ENCODE data around the gene FRMD3.

FRMD3 gene

DNA sequence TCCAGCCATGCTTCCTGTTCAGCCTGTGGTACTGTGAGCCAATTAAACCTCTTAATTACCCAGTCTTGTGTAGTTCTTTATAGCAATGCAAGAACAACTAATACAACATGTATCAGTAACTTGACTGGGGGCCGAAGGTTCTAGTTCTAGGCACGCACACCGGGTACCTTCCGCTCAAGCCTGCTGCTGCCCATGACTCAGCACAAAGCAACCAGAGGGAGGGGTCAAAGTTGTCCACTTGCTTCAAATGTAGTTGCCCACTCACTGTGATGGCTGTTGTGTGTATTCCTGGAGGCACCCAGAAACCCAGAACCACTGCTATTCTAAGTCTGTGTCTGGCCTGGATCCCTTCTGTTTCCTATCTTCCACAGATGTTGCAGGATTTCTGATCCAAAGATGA is 222.6 kb downstream of the FRMD3 start:
- H3K27ac Mint-ChIP-seq, result no peak overlapping the region
- H3K9me3 Mint-ChIP-seq, result peaks cover 3% of the 10 kb centered on the region
- no peaks in the 10 kb centered on the region for H3K27me3 Mint-ChIP-seq
- H3K4me3 Mint-ChIP-seq, result no peak overlapping the region
- no peaks in the 10 kb centered on the region for H3K36me3 Mint-ChIP-seq (ENCODE audit: low read depth)
- no peaks in the 10 kb centered on the region for H3K4me1 Mint-ChIP-seq (ENCODE audit: low read depth)

DNA sequence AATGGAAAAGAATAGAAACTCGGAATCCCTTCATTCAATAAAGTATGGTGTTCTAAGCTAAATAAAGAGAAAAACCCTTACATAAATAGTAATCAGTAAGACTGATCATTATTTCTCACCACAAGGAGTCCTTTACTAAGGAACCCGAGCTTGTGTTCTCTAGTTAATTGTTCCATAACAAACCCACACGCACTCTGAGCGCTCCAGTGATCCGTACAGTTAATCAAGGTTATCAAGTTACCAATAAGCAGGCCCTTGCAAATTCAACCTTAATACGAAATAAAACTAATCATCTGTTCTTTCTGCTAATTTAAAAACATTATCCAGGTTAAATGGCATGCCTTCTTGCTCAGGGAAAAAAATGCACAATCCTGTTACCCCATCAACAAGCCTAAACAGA is 224.4 kb downstream of the FRMD3 start:
- no peak overlapping the region for H3K4me3 Mint-ChIP-seq
- H3K36me3 Mint-ChIP-seq (ENCODE audit: low read depth), result no peaks in the 10 kb centered on the region
- H3K9me3 Mint-ChIP-seq, result no peaks in the 10 kb centered on the region
- no peaks in the 10 kb centered on the region for H3K4me1 Mint-ChIP-seq (ENCODE audit: low read depth)
- no peaks in the 10 kb centered on the region for H3K27me3 Mint-ChIP-seq
- no peak overlapping the region for H3K27ac Mint-ChIP-seq

DNA sequence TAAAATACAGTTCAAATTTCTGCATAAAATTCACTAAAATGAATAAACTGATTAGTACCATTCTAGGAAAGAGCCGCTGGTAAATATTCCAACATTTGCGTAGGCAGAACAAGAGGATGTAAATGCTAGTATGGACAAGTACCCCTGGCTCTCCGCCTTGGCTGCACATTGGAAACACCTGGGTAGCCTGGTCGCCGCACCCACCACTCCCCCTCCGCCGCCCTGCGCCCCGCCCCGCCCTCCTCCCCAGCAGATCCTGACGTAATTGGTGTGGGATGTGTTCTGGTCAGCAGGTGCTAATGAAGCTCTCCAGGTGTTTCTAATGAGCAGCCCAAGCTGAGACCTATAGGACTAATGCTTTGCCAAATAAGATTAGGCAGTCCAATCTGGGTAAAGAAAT is 225.7 kb downstream of the FRMD3 start:
- H3K36me3 Mint-ChIP-seq (ENCODE audit: low read depth), result no peaks in the 10 kb centered on the region
- no peaks in the 10 kb centered on the region for H3K9me3 Mint-ChIP-seq
- no peak overlapping the region for H3K27ac Mint-ChIP-seq
- no peak overlapping the region for H3K4me3 Mint-ChIP-seq
- no peaks in the 10 kb centered on the region for H3K4me1 Mint-ChIP-seq (ENCODE audit: low read depth)
- H3K27me3 Mint-ChIP-seq, result no peaks in the 10 kb centered on the region

DNA sequence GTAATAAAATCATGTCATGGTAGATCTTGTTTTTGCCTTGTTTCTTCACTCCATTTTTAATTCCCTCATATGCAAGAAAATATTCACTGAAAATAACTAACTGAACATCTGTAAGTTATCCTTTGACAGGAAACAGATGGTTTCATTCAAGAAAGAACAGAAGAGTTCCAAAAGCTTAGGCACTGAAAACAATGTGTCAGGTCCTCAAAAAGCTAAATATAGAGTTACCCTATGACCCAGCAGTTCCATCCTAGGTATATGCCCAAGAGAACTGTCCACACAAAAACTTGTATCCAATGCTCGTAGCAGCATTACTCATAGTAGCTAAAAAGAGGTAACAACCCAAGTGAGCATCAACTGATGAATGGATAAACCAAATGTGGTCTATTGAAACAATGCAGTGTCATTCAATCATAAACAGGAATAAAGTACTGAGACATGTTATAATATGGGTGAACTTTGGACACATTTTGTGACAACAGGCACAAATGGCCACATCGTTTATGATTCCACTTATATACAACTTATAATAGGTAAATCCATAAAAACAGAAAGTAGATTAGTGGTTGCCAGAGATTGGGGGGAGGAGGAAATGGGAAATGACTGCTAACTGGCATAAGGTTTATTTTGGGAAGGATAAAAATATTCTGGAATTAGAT is 231.0 kb downstream of the FRMD3 start:
- Mint-ChIP-seq H3K9me3 (no peaks in the 10 kb centered on the region), H3K4me3 (no peak overlapping the region), H3K36me3 (ENCODE audit: low read depth) (no peaks in the 10 kb centered on the region), H3K27me3 (no peaks in the 10 kb centered on the region), H3K27ac (no peak overlapping the region), H3K4me1 (ENCODE audit: low read depth) (no peaks in the 10 kb centered on the region)

DNA sequence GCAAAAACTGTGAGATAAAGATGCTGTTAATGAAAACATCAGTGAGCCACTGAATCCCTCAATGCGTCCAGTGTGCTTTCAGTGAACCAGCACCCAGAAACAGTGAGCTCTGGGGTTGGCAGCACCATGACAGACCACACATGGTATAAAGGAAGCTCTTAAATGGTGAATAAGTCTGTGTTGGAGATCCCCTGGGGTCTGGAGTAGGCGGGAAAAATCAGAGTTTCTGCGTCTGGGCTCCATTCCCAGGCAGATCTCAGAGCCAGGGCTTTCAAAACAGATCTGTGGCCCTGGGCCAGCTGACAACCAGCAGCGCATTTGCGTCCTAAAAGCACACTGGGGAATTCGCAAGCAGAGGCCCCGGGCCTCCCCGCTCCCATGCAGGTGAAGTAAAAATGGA is 233.5 kb downstream of the FRMD3 start:
- Mint-ChIP-seq H3K4me3 (no peak overlapping the region), H3K36me3 (ENCODE audit: low read depth) (no peaks in the 10 kb centered on the region), H3K27me3 (no peaks in the 10 kb centered on the region), H3K4me1 (ENCODE audit: low read depth) (no peaks in the 10 kb centered on the region), H3K27ac (no peak overlapping the region), H3K9me3 (no peaks in the 10 kb centered on the region)

DNA sequence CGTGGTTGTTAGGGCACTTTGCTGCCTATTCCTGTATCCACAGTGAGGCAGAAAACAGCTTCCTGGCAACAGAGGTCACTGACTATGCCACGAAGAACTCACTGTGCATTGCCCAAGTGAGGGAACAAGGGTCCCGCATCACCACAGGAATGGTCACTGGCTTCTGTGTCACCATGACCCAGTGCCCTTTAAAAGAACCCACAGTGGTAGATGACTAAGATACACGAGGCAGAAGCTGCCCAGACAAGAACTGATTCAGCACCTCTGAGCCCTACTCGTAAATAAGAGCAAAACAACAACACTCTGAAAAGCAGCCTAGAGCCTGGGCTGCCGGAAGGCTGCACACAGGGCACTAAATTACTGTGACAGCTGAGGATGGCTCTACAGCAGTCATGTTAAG is 238.6 kb downstream of the FRMD3 start:
- Mint-ChIP-seq H3K4me3 (no peak overlapping the region), H3K27me3 (no peaks in the 10 kb centered on the region), H3K9me3 (no peaks in the 10 kb centered on the region), H3K36me3 (ENCODE audit: low read depth) (peaks cover 14% of the 10 kb centered on the region), H3K4me1 (ENCODE audit: low read depth) (no peaks in the 10 kb centered on the region), H3K27ac (no peak overlapping the region)

DNA sequence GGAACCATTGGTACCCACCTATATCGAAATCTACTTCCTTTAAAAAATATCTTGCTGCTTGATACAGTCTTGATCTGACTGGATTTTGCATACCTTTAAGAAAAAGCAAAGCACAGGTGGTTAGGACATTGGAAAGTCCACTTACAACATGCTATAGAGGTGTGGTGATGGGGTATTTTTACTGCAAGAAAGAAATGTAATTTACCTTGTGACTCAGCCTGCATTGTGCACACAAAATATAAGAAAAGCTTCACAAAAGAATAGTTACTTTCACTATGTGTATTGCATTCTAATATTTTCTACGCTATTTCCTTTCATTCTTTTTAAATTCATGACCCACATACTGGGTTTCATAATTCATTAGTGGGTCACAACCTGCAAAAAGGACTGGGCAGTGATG is 239.1 kb downstream of the FRMD3 start:
- no peaks in the 10 kb centered on the region for H3K9me3 Mint-ChIP-seq
- no peak overlapping the region for H3K4me3 Mint-ChIP-seq
- peaks cover 14% of the 10 kb centered on the region for H3K36me3 Mint-ChIP-seq (ENCODE audit: low read depth)
- H3K27ac Mint-ChIP-seq, result no peak overlapping the region
- no peaks in the 10 kb centered on the region for H3K27me3 Mint-ChIP-seq
- no peaks in the 10 kb centered on the region for H3K4me1 Mint-ChIP-seq (ENCODE audit: low read depth)

DNA sequence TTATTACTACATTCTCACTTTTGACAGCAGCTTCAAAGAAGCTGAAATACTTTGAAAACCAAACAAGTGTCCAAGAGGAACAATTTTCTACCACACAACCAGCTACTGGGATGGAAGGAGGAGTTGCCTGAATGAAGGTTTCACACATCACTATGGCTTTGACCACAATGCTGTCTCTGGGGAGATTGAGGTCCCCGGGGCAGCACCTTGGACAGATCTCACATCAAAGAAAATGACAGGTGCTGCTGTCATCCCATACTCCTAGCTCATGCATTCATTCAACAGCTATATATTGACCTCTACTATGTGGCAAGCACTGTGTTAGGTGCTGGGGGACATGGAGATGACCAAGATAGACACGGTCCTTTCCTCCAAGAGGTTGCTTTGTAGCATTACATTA is 242.1 kb downstream of the FRMD3 start:
- Mint-ChIP-seq H3K36me3 (ENCODE audit: low read depth) (peaks cover 14% of the 10 kb centered on the region), H3K9me3 (no peaks in the 10 kb centered on the region), H3K4me1 (ENCODE audit: low read depth) (no peaks in the 10 kb centered on the region), H3K4me3 (no peak overlapping the region), H3K27ac (no peak overlapping the region), H3K27me3 (no peaks in the 10 kb centered on the region)

DNA sequence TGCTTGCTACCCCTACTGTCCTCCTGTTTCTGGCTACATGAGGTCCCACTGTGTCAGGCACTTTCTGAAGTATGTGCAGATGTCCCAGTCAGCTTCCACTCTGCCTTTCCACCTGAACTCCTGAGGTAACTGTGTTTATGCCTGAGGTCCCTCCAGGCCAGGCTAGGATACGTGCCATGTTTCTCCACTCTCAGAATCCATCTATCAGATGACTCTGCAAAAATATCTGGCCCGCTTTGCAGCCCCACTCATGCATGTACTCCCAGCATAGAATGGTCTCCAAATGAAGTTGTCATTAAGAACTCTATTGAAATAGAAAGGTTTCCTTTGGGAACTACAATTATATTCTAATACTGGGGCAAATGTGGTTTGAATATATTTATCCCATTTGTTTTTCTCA is 243.4 kb downstream of the FRMD3 start:
- no peak overlapping the region for H3K4me3 Mint-ChIP-seq
- no peak overlapping the region for H3K27ac Mint-ChIP-seq
- peaks cover 14% of the 10 kb centered on the region for H3K36me3 Mint-ChIP-seq (ENCODE audit: low read depth)
- H3K27me3 Mint-ChIP-seq, result no peaks in the 10 kb centered on the region
- no peaks in the 10 kb centered on the region for H3K9me3 Mint-ChIP-seq
- no peaks in the 10 kb centered on the region for H3K4me1 Mint-ChIP-seq (ENCODE audit: low read depth)

DNA sequence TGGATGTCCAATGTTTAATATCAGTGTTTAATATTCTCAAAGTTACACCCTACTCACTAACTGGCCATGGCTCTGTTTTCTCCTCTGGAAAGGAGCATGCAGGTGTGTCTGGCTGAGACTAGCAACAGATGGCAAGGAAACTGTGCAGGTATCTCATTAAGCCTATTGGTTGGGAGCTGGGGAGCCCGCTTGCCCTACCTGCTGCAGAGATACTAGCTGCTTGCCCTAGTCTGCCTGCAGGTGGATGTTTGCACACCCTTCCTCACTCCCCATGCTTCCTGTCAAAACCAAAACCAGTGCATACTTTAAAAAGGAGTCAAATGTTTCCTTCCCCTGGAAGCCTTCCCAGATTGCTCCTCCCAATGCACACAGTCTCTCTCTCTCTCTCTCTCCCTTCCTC is 247.0 kb downstream of the FRMD3 start:
- H3K4me3 Mint-ChIP-seq, result no peak overlapping the region
- H3K27me3 Mint-ChIP-seq, result no peaks in the 10 kb centered on the region
- no peaks in the 10 kb centered on the region for H3K36me3 Mint-ChIP-seq (ENCODE audit: low read depth)
- no peaks in the 10 kb centered on the region for H3K4me1 Mint-ChIP-seq (ENCODE audit: low read depth)
- H3K27ac Mint-ChIP-seq, result no peak overlapping the region
- H3K9me3 Mint-ChIP-seq, result no peaks in the 10 kb centered on the region

DNA sequence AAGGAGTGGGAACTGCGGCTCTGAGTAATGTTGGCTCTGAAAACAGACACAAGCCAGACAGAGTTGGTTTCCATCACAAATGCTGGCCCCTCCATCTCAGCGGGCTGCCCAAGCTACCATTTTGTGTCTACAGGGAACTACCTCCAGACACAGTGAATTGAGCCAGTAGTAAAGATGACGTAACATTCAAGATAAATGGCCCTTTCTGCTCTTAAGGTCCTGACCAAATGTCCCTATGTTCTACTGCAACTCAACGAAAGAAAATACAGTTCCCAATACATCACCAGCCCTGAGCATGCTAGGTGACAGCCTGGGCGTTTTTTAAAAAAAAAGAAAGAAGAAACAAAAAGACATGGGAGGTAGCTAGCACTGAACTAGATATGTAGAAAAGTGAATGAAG is 247.5 kb downstream of the FRMD3 start:
- no peaks in the 10 kb centered on the region for H3K36me3 Mint-ChIP-seq (ENCODE audit: low read depth)
- H3K27ac Mint-ChIP-seq, result no peak overlapping the region
- H3K27me3 Mint-ChIP-seq, result no peaks in the 10 kb centered on the region
- H3K4me1 Mint-ChIP-seq (ENCODE audit: low read depth), result no peaks in the 10 kb centered on the region
- no peaks in the 10 kb centered on the region for H3K9me3 Mint-ChIP-seq
- H3K4me3 Mint-ChIP-seq, result no peak overlapping the region

DNA sequence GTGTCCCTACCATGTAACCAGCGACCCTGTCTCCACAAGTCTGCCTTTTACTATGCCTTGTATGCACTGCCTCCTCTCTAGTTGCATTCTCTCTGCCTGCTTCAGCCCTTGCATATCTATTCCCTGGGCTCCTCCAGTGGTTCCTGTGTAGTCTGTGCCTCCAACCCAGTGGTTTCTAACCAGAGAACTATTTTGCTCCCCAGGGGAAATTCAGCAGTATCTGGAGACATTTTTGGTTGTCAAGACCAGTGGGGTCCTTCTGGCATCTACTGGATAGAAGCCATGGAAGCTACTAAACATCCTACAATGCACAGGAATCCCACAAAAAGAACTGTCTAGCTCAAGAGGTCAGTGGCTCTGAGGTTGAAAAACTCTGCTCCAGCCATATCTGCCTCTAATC is 251.2 kb downstream of the FRMD3 start:
- no peak overlapping the region for H3K27ac Mint-ChIP-seq
- no peaks in the 10 kb centered on the region for H3K36me3 Mint-ChIP-seq (ENCODE audit: low read depth)
- H3K4me3 Mint-ChIP-seq, result no peak overlapping the region
- H3K4me1 Mint-ChIP-seq (ENCODE audit: low read depth), result no peaks in the 10 kb centered on the region
- H3K9me3 Mint-ChIP-seq, result no peaks in the 10 kb centered on the region
- H3K27me3 Mint-ChIP-seq, result no peaks in the 10 kb centered on the region

DNA sequence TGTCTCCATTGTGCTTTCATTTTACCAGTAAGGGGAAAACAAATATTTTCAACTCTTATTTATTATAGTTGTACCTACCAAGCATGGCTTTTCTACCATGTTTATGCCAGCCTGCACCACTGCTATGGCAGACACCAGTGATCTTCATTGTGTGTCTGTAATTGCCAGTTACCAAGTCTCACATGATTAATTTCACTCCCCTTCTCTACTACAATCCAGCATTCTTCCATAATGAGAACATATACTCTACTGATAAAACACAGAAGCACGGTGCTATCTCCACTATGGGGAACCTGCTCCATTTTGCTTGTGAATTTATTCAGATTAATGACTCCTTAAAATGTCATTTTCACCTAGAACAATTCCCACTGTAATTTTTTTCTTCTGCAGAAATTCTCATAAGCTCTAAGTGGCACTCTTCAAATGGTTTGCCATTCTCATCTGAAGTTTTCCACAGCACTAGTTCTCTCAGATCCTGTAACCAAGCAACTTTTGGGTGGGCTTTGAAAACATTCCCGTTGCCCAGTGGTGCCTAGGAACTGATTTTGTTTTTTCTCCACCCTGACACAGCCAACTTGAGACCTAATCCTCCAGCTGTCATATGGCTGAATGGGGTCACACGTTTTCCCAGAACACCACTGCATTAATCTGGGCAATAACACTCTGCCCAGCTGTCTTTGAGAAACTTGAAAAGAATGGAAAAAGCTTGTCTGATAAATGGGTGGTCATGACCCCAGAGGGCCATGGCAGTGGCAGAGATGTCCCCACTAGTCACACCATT is 252.6 kb downstream of the FRMD3 start:
- Mint-ChIP-seq H3K27ac (no peak overlapping the region), H3K27me3 (no peaks in the 10 kb centered on the region), H3K4me3 (no peak overlapping the region), H3K36me3 (ENCODE audit: low read depth) (no peaks in the 10 kb centered on the region), H3K4me1 (ENCODE audit: low read depth) (no peaks in the 10 kb centered on the region), H3K9me3 (no peaks in the 10 kb centered on the region)

DNA sequence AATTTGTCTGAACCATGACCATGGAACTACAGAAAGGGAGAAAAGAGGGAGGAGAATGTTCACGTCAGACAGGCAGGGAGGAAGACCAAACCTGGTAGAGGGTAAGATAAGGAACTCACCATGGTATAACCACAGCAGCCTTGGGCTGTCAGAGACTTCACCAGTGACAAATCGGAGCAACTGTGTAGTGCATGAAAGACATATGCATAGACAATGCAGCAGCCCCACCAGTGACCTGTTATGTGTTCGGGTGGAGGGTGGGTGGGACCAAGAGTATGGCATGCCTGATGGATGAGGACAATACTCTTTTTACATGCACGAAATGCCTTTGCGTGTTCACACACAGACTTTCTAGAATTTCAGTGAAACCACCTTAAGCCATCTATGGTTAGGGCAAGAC is 253.5 kb downstream of the FRMD3 start:
- H3K27ac Mint-ChIP-seq, result no peak overlapping the region
- no peak overlapping the region for H3K4me3 Mint-ChIP-seq
- no peaks in the 10 kb centered on the region for H3K9me3 Mint-ChIP-seq
- H3K4me1 Mint-ChIP-seq (ENCODE audit: low read depth), result no peaks in the 10 kb centered on the region
- no peaks in the 10 kb centered on the region for H3K27me3 Mint-ChIP-seq
- no peaks in the 10 kb centered on the region for H3K36me3 Mint-ChIP-seq (ENCODE audit: low read depth)

DNA sequence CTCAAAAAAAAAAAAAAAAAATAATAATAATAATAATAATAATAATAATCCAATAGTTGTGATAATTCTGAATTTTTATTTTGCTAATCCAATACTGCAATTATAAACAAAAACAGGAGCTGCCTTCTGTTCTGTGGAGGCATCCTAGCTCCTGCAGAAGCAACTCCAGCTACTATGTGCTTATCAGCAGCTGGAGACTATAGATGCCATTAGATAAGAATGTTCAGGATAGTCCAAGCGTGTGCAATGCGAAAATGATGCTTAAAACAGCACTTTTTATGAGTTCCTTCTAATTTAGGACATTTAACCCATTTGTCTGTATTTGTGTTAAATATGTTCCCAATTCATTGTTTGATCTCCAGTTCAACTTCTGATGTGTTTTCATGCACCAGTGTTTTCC is 254.7 kb downstream of the FRMD3 start:
- Mint-ChIP-seq H3K36me3 (ENCODE audit: low read depth) (no peaks in the 10 kb centered on the region), H3K4me3 (no peak overlapping the region), H3K4me1 (ENCODE audit: low read depth) (no peaks in the 10 kb centered on the region)

More for the DNA sequence above, 254.7 kb downstream of the FRMD3 start:
- Mint-ChIP-seq H3K27ac (no peak overlapping the region), H3K9me3 (no peaks in the 10 kb centered on the region), H3K27me3 (no peaks in the 10 kb centered on the region)
